Measurements from ENCODE around the gene BBS4.

The BBS4 gene

DNA sequence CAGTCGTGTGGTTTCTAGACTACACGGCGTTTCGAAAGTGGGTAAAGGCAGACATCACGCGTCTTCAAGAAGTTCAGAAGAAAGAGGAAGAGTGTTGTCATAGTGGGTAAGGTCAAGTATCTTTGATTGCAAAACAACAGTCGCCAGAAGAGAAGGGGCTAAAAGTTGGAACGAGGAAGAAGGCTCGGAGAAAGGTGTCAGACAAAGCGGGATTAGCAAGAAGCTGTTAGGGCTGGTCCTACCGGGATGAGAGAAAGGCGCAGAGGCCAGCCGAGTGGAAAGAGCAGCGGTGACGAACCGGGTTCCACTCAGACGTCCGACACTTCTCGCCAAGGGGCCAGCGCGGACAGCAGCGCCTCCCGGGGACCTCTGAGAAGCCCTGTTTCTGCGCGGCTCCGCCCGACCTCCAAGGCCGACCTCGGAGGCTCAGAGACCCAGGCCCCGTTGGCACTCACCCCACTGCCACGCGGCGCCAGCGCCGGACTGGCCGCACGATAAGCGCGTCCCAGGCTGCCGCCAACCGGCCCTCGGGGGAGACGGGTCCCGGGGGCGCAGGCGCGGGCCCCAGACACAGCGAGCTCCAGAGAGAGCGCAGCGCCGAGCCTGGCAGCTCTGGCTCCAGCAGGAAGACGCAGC, 97.1 kb downstream of the BBS4 start:
- TF ChIP-seq, protein P1, sequence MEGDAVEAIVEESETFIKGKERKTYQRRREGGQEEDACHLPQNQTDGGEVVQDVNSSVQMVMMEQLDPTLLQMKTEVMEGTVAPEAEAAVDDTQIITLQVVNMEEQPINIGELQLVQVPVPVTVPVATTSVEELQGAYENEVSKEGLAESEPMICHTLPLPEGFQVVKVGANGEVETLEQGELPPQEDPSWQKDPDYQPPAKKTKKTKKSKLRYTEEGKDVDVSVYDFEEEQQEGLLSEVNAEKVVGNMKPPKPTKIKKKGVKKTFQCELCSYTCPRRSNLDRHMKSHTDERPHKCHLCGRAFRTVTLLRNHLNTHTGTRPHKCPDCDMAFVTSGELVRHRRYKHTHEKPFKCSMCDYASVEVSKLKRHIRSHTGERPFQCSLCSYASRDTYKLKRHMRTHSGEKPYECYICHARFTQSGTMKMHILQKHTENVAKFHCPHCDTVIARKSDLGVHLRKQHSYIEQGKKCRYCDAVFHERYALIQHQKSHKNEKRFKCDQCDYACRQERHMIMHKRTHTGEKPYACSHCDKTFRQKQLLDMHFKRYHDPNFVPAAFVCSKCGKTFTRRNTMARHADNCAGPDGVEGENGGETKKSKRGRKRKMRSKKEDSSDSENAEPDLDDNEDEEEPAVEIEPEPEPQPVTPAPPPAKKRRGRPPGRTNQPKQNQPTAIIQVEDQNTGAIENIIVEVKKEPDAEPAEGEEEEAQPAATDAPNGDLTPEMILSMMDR (IDR thresholded peaks at IDR 0.05; ENCODE audit: insufficient read depth, low read length, poor library complexity, severe bottlenecking), result no peak
- DNase-seq (ENCODE audit: extremely low read depth, insufficient read length), result no peak
- Histone ChIP-seq H3K4me3 (replicated peaks; ENCODE audit: low read depth, low read length) (peak overlapping the region; percentile 97), H3K36me3 (ENCODE audit: control insufficient read depth, insufficient read depth, low read length) (peaks cover 3% of the 10 kb centered on the region), H3K27me3 (replicated peaks; ENCODE audit: control insufficient read depth, insufficient read depth, low read length) (no peaks in the 10 kb centered on the region)

- no peaks in the 10 kb centered on the region for H3K27me3 ChIP-seq (replicated peaks; ENCODE audit: control insufficient read depth, insufficient read depth, low read length)
- peak; percentile 97 for DNase-seq (ENCODE audit: extremely low read depth, insufficient read length)
- TF ChIP-seq, protein P1 (IDR thresholded peaks at IDR 0.05; ENCODE audit: insufficient read depth, low read length, poor library complexity, severe bottlenecking), result peak; percentile 42
- peaks cover 3% of the 10 kb centered on the region for H3K36me3 ChIP-seq (ENCODE audit: control insufficient read depth, insufficient read depth, low read length)
- H3K4me3 ChIP-seq (replicated peaks; ENCODE audit: low read depth, low read length), result peak within 1 kb of the TSS; percentile 97
Measured at GRCh38 chr15:72783640-72784455, 97.8 kb downstream of the BBS4 start, which contains the start of gene ADPGK. Gene ADPGK (minus strand): TSS chr15:72783758. CDS start chr15:72783691, 67 bp downstream.

- TF ChIP-seq, protein P1 (IDR thresholded peaks at IDR 0.05; ENCODE audit: insufficient read depth, low read length, poor library complexity, severe bottlenecking), result no peak
- H3K27me3 ChIP-seq (replicated peaks; ENCODE audit: control insufficient read depth, insufficient read depth, low read length), result no peaks in the 10 kb centered on the region
- peak overlapping the region; percentile 97 for H3K4me3 ChIP-seq (replicated peaks; ENCODE audit: low read depth, low read length)
- peaks cover 3% of the 10 kb centered on the region; the same call in 1 of the 2 replicates for H3K36me3 ChIP-seq (ENCODE audit: control insufficient read depth, insufficient read depth, low read length)
- no peak for DNase-seq (ENCODE audit: extremely low read depth, insufficient read length)
Measured at GRCh38 chr15:72784456-72784876, 98.5 kb downstream of the BBS4 start.

- H3K4me3 ChIP-seq (replicated peaks; ENCODE audit: low read depth, low read length), result no peak overlapping the region
- H3K27me3 ChIP-seq (replicated peaks; ENCODE audit: control insufficient read depth, insufficient read depth, low read length), result no peaks in the 10 kb centered on the region
- TF ChIP-seq, protein P1 (IDR thresholded peaks at IDR 0.05; ENCODE audit: insufficient read depth, low read length, poor library complexity, severe bottlenecking), result no peak
- peaks cover 2% of the 10 kb centered on the region; the same call in 1 of the 2 replicates for H3K36me3 ChIP-seq (ENCODE audit: control insufficient read depth, insufficient read depth, low read length)
- DNase-seq (ENCODE audit: extremely low read depth, insufficient read length), result no peak
Measured at GRCh38 chr15:72785432-72785831, 99.4 kb downstream of the BBS4 start.

- no peaks in the 10 kb centered on the region for H3K27me3 ChIP-seq (replicated peaks; ENCODE audit: control insufficient read depth, insufficient read depth, low read length)
- no peaks in the 10 kb centered on the region for H3K36me3 ChIP-seq (ENCODE audit: control insufficient read depth, insufficient read depth, low read length)
- TF ChIP-seq, protein P1 (IDR thresholded peaks at IDR 0.05; ENCODE audit: insufficient read depth, low read length, poor library complexity, severe bottlenecking), result no peak
- H3K4me3 ChIP-seq (replicated peaks; ENCODE audit: low read depth, low read length), result no peak overlapping the region
- DNase-seq (ENCODE audit: extremely low read depth, insufficient read length), result no peak
Measured at GRCh38 chr15:72785841-72786240, 99.8 kb downstream of the BBS4 start.

All from GM06990 (cell line).